Neural cell (in vitro differentiated cells): Measurements from ENCODE around the gene UVRAG.

ENCODE experiments used
- EP300 ChIP-seq: fragments of 450-650 bp; conservative IDR thresholded peaks from 2 replicates; pipeline ENCODE4 v1.6.1; 2014; ENCODE audit warnings: antibody characterized with exemption, mild to moderate bottlenecking, moderate library complexity; ENCODE audit not compliant: poor library complexity, severe bottlenecking
- EZH2 ChIP-seq: fragments of 200-600, 300-800 bp; shearing (Covaris generic), sonication (generic); IDR thresholded peaks from 2 replicates; pipeline ENCODE4 v1.6.1; 2014; ENCODE audit warnings: antibody characterized with exemption, low read length, borderline replicate concordance, mild to moderate bottlenecking; ENCODE audit not compliant: insufficient read depth, poor library complexity, severe bottlenecking
- POLR2AphosphoS5 ChIP-seq: IDR thresholded peaks from 2 replicates; pipeline ENCODE4 v1.6.1; 2012
- RAD21 ChIP-seq: fragments of 450-650 bp; conservative IDR thresholded peaks from 2 replicates; pipeline ENCODE4 v1.6.1; 2014; ENCODE audit warnings: antibody characterized with exemption, mild to moderate bottlenecking, moderate library complexity
- TAF1 ChIP-seq: IDR thresholded peaks from 2 replicates; pipeline ENCODE4 v1.6.1; 2012; ENCODE audit warnings: low read depth
- TF ChIP-seq, protein P1 (sequence below): fragments of 450-650 bp; IDR thresholded peaks from 2 replicates; pipeline ENCODE4 v1.5.1; 2014; ENCODE audit warnings: antibody characterized with exemption, mild to moderate bottlenecking, moderate library complexity; ENCODE audit not compliant: poor library complexity, severe bottlenecking

DNA sequence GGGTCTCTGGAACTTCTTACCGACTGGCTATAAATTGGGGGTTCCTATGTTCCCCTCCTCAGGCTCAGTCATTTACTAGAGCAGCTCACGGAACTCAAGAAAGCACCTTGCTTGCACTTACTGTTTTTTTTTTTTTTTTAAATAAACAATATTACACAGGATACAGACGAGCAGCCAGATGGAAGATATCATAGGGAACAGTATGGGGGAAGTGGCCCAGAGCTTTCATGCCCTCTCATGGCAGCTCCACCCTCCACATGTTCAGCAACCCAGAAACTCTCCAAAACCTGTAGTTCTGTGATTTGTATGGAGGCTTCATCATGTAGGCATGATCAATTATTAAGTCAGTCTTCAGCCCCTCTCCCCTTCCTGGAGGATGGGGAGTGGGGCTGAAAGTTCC is 7.5 kb downstream of the UVRAG start:
- TF ChIP-seq, protein P1, sequence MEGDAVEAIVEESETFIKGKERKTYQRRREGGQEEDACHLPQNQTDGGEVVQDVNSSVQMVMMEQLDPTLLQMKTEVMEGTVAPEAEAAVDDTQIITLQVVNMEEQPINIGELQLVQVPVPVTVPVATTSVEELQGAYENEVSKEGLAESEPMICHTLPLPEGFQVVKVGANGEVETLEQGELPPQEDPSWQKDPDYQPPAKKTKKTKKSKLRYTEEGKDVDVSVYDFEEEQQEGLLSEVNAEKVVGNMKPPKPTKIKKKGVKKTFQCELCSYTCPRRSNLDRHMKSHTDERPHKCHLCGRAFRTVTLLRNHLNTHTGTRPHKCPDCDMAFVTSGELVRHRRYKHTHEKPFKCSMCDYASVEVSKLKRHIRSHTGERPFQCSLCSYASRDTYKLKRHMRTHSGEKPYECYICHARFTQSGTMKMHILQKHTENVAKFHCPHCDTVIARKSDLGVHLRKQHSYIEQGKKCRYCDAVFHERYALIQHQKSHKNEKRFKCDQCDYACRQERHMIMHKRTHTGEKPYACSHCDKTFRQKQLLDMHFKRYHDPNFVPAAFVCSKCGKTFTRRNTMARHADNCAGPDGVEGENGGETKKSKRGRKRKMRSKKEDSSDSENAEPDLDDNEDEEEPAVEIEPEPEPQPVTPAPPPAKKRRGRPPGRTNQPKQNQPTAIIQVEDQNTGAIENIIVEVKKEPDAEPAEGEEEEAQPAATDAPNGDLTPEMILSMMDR: no peak
- TF ChIP-seq TAF1 (no peak), EP300 (no peak), POLR2AphosphoS5 (no peak), EZH2 (no peak), RAD21 (no peak)
